ENCODE measurements around the gene TGFA.
A peak's percentile ranks its signal among the peaks of the same experiment; 100 is the strongest.

The TGFA gene

DNA sequence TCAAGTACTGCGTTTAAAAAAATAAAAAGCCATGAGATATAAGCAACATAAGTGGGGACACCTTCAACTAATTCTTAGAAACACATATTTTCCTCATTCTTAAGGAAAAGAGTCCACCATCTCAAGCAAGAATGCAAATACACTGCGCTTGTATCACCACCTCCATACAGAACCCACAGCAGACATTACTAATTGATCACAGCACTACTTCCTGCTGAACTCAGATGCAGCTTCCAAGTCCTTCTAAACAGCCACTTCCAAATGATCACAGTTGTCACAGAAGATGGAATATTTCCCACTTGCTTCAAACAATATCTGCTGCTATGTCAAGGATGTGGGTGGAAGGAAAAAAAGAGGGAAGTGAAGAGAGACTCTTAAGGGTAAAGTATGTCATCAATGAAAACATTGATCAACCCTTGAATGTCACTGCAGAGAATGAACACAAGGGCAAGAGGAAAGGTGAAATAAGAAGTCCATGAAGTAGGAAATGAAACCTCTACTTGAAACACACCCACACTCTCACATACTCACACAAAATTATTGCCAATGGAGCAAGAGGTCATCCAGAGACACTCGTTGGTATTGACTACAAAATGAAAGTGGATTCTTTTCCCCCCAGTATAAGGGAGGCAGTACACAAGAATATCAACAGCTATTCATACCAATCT is 22.1 kb downstream of the TGFA start:
- Histone ChIP-seq H3K27me3 (ENCODE audit: insufficient read depth, low read length, poor library complexity, severe bottlenecking) (no peaks in the 10 kb centered on the region), H3K36me3 (ENCODE audit: insufficient read depth, low read length) (no peaks in the 10 kb centered on the region), H4K20me1 (ENCODE audit: insufficient read depth, low read length, poor library complexity, severe bottlenecking) (no peaks in the 10 kb centered on the region), H3K9ac (ENCODE audit: low read depth, low read length, poor library complexity, severe bottlenecking) (no peak overlapping the region), H3K4me2 (ENCODE audit: low read depth, low read length, poor library complexity, severe bottlenecking) (no peak overlapping the region), H3K9me3 (ENCODE audit: insufficient read depth, low read depth, low read length) (peaks cover 3% of the 10 kb centered on the region; the same call in 1 of the 2 replicates), H3K79me2 (ENCODE audit: insufficient read depth, low read length) (0 out of 2 replicates have a peak, but pooled peaks cover 12% of the 10 kb centered on the region), H3K4me3 (ENCODE audit: low read length, poor library complexity, severe bottlenecking) (no peak overlapping the region), H3K4me1 (ENCODE audit: insufficient read depth, low read length, poor library complexity, severe bottlenecking) (peaks cover 16% of the 10 kb centered on the region), H2AFZ (ENCODE audit: low read length) (0 out of 2 replicates have a peak overlapping the region, but pooled peaks have one; percentile 1), H3F3A (ENCODE audit: low read depth) (no peaks in the 10 kb centered on the region), H3K9me2 (replicated peaks; ENCODE audit: low read depth, low read length) (no peaks in the 10 kb centered on the region)
- TF ChIP-seq, protein P1, sequence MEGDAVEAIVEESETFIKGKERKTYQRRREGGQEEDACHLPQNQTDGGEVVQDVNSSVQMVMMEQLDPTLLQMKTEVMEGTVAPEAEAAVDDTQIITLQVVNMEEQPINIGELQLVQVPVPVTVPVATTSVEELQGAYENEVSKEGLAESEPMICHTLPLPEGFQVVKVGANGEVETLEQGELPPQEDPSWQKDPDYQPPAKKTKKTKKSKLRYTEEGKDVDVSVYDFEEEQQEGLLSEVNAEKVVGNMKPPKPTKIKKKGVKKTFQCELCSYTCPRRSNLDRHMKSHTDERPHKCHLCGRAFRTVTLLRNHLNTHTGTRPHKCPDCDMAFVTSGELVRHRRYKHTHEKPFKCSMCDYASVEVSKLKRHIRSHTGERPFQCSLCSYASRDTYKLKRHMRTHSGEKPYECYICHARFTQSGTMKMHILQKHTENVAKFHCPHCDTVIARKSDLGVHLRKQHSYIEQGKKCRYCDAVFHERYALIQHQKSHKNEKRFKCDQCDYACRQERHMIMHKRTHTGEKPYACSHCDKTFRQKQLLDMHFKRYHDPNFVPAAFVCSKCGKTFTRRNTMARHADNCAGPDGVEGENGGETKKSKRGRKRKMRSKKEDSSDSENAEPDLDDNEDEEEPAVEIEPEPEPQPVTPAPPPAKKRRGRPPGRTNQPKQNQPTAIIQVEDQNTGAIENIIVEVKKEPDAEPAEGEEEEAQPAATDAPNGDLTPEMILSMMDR (conservative IDR thresholded peaks at IDR 0.05; ENCODE audit: low read length) = no peak
- TF ChIP-seq EZH2phosphoT487 (IDR thresholded peaks at IDR 0.05; ENCODE audit: borderline replicate concordance) = no peak

- no peaks in the 10 kb centered on the region for H3K27me3 ChIP-seq (ENCODE audit: insufficient read depth, low read length, poor library complexity, severe bottlenecking)
- no peaks in the 10 kb centered on the region for H3K9me3 ChIP-seq (ENCODE audit: insufficient read depth, low read depth, low read length)
- no peaks in the 10 kb centered on the region for H3K36me3 ChIP-seq (ENCODE audit: insufficient read depth, low read length)
- H3K79me2 ChIP-seq (ENCODE audit: insufficient read depth, low read length) = 0 out of 2 replicates have a peak, but pooled peaks cover 13% of the 10 kb centered on the region
- no peaks in the 10 kb centered on the region for H4K20me1 ChIP-seq (ENCODE audit: insufficient read depth, low read length, poor library complexity, severe bottlenecking)
- no peak overlapping the region for H3K4me2 ChIP-seq (ENCODE audit: low read depth, low read length, poor library complexity, severe bottlenecking)
- H2AFZ ChIP-seq (ENCODE audit: low read length) = no peak overlapping the region
- H3K9ac ChIP-seq (ENCODE audit: low read depth, low read length, poor library complexity, severe bottlenecking) = no peak overlapping the region
- TF ChIP-seq, protein P1 (conservative IDR thresholded peaks at IDR 0.05; ENCODE audit: low read length) = no peak
- no peak for TF ChIP-seq EZH2phosphoT487 (IDR thresholded peaks at IDR 0.05; ENCODE audit: borderline replicate concordance)
- no peak overlapping the region for H3K4me3 ChIP-seq (ENCODE audit: low read length, poor library complexity, severe bottlenecking)
- no peaks in the 10 kb centered on the region for H3F3A ChIP-seq (ENCODE audit: low read depth)
- peaks cover 30% of the 10 kb centered on the region for H3K4me1 ChIP-seq (ENCODE audit: insufficient read depth, low read length, poor library complexity, severe bottlenecking)
- H3K9me2 ChIP-seq (replicated peaks; ENCODE audit: low read depth, low read length) = no peaks in the 10 kb centered on the region
Measured at GRCh38 chr2:70529610-70530009, 24.0 kb downstream of the TGFA start.

- Histone ChIP-seq H3K9ac (ENCODE audit: low read depth, low read length, poor library complexity, severe bottlenecking) (no peak overlapping the region), H3K4me3 (ENCODE audit: low read length, poor library complexity, severe bottlenecking) (no peak overlapping the region), H3K4me1 (ENCODE audit: insufficient read depth, low read length, poor library complexity, severe bottlenecking) (peaks cover 31% of the 10 kb centered on the region), H3K9me3 (ENCODE audit: insufficient read depth, low read depth, low read length) (no peaks in the 10 kb centered on the region), H3K27me3 (ENCODE audit: insufficient read depth, low read length, poor library complexity, severe bottlenecking) (no peaks in the 10 kb centered on the region), H2AFZ (ENCODE audit: low read length) (no peak overlapping the region), H3K4me2 (ENCODE audit: low read depth, low read length, poor library complexity, severe bottlenecking) (no peak overlapping the region), H4K20me1 (ENCODE audit: insufficient read depth, low read length, poor library complexity, severe bottlenecking) (no peaks in the 10 kb centered on the region), H3F3A (ENCODE audit: low read depth) (no peaks in the 10 kb centered on the region), H3K36me3 (ENCODE audit: insufficient read depth, low read length) (no peaks in the 10 kb centered on the region), H3K79me2 (ENCODE audit: insufficient read depth, low read length) (0 out of 2 replicates have a peak, but pooled peaks cover 7% of the 10 kb centered on the region), H3K9me2 (replicated peaks; ENCODE audit: low read depth, low read length) (no peaks in the 10 kb centered on the region)
- TF ChIP-seq, protein P1 (conservative IDR thresholded peaks at IDR 0.05; ENCODE audit: low read length) = no peak
- no peak for TF ChIP-seq EZH2phosphoT487 (IDR thresholded peaks at IDR 0.05; ENCODE audit: borderline replicate concordance)
Measured at GRCh38 chr2:70528929-70529328, 24.7 kb downstream of the TGFA start.
